Measurements from ENCODE around the gene ATF7IP2. TPM values are rescaled to one million over a fixed set of nuclear protein-coding genes. Genes with fewer than 3 reads are reported as not detected.
"Not testable (repeated sequence)": the region's sequence is repeated elsewhere in the genome, so short reads cannot be mapped to it uniquely, and the experiment has no call there.

Gene ATF7IP2
- total RNA-seq, result 10 to 100 TPM in 1 of 3 donors, 1 to 10 TPM in 2; 8.5 to 10.4 (median 9.4) TPM

DNA sequence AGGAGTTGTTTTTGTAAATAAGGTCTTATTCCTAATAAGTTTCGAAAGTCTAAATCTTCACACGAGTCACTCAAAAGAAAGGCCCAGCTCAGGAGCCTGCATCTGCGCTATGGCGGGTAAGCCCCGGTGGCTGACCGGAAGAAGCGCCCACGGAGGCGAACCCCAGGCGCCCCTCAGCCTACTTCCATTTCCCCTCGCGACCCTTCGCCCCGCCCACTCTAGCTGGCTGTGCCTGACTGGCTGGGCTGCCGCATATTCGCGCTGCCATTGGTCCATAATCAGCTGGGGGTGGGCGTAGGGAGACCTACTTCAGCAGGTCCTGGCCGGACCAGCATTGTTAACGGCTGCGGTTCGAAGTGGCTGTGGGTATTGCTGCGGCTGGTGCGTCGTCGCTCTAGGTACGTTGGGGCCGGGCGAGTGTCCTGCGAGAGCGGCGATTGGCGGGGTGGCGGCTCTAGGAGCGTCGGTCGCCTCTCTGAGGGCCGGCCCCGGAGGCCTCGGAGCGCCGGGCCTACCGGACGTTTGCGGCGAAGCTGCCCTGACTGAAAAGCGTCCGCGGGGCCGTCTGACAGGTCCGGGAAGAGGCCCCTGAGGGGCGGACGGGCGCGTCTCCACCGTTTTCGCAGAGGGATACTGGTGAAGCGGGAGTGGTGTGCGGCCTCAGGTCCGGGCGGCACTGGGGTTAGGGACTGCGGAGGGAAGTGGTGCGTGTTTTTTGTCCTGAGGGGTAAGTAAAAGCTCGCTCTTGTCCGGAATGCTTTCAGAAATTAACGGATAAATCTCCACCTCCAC lies at the start of gene ATF7IP2:
Gene ATF7IP2 (plus strand): TSS at position 337 of the 792 bp plus-strand sequence. CDS start 44,560 bp downstream, outside the sequence.
- TF ChIP-seq CTCF (IDR thresholded peaks at IDR 0.05) (no peak), POLR2AphosphoS5 (IDR thresholded peaks at IDR 0.05) (peak; percentile 31 to 39 (median 33))
- no peaks in the 10 kb centered on the region for H3K36me3 ChIP-seq
- no peaks in the 10 kb centered on the region for H3K27me3 ChIP-seq
- peak within 1 kb of the TSS; percentile 62 to 75 for H3K27ac ChIP-seq
- H3K4me3 ChIP-seq, result peak within 1 kb of the TSS; percentile 44 to 72 (median 62)
- DNase-seq (ENCODE audit: low spot score in 2 of 2), result peak; percentile 66 to 72
- intact Hi-C loops (cut with DNase I; ENCODE audit: low total_unique reads), result no loop called here
- H3K4me1 ChIP-seq, result no peaks in the 10 kb centered on the region
- no peaks in the 10 kb centered on the region for H3K9me3 ChIP-seq

DNA sequence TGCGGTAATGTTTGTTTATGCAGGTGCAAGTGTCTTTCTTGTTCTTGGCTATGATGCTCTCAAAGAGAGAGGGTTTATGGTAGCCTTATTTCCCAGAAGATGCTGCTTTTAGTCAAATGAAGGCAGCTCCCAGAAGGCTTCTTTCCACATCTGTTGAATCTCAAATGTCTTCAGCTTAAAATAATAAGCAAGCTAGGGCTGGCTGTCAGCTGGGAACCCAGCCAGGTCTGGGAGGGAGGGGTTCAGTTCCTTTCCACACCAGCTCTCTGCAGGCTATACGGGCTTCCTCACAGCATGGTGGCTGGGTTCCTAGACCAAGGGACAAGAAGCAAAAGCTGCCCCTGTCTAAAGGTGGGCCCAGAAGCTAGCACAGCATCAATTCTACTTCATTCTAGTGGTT lies 47.4 kb upstream of the ATF7IP2 start:
- TF ChIP-seq CTCF (IDR thresholded peaks at IDR 0.05) (no peak), POLR2A (IDR thresholded peaks at IDR 0.05) (no peak), POLR2AphosphoS5 (IDR thresholded peaks at IDR 0.05) (no peak)
- no peak overlapping the region for H3K4me3 ChIP-seq
- H3K36me3 ChIP-seq, result no peaks in the 10 kb centered on the region
- peaks cover 29 to 44% of the 10 kb centered on the region in 2 donors for H3K9me3 ChIP-seq
- H3K4me1 ChIP-seq, result no peaks in the 10 kb centered on the region
- DNase-seq (ENCODE audit: low spot score in 2 of 2), result no peak
- no peaks in the 10 kb centered on the region for H3K27me3 ChIP-seq
- no peak overlapping the region for H3K27ac ChIP-seq
- intact Hi-C loops (cut with DNase I; ENCODE audit: low total_unique reads), result no loop called here

DNA sequence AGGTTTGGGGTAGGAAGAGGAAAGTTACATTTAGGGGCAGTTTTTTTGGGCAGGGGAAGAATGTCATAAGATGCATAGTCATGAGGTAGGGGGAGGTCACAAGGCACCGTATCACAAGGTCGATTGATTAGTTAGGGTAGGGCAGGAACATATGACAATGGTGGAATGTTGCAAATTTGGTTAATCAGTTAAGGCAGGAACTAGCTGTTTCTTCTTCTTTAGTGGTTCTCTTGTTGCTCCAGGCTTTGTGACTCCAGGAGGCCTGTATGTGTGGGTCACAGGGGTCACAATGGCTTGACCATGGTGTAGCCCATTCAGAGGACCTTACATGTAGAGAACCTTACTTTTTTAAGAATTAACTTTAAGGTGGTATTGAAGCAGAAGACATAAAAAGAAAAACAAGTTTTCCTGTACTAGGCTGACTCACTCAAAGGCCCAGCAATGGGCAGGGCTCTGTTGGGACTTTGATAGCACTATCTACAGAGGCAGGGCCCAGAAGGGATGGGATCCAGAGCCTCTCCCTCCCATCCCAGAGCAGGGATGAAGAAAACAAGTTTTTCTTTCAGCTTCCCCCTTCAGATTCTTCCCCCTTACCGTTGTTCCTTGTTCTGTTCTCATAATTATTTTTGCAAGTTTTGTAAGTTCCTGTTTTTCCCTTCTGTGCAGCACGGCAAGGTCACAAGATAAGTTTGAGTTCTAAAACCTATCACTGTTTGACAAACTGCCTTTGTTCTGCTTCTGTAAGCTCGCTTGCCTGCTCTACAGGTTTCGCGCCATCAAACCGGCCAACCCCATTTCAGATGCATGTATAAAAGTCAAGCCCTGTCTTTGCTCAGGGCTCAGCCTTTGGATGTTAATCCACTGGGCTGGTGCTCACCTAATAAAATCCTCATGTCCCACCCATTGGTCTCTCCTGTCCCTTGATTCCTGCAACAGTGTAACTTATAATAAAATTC lies 45.8 kb upstream of the ATF7IP2 start:
- no peak for DNase-seq (ENCODE audit: low spot score in 2 of 2)
- no peak overlapping the region for H3K27ac ChIP-seq
- no peaks in the 10 kb centered on the region for H3K36me3 ChIP-seq
- H3K27me3 ChIP-seq, result no peaks in the 10 kb centered on the region
- peaks cover 38 to 54% of the 10 kb centered on the region in 2 donors for H3K9me3 ChIP-seq
- TF ChIP-seq POLR2AphosphoS5 (IDR thresholded peaks at IDR 0.05) (no peak), CTCF (IDR thresholded peaks at IDR 0.05) (no peak), POLR2A (IDR thresholded peaks at IDR 0.05) (no peak)
- intact Hi-C loops (cut with DNase I; ENCODE audit: low total_unique reads), result no loop called here
- no peaks in the 10 kb centered on the region for H3K4me1 ChIP-seq
- no peak overlapping the region for H3K4me3 ChIP-seq

DNA sequence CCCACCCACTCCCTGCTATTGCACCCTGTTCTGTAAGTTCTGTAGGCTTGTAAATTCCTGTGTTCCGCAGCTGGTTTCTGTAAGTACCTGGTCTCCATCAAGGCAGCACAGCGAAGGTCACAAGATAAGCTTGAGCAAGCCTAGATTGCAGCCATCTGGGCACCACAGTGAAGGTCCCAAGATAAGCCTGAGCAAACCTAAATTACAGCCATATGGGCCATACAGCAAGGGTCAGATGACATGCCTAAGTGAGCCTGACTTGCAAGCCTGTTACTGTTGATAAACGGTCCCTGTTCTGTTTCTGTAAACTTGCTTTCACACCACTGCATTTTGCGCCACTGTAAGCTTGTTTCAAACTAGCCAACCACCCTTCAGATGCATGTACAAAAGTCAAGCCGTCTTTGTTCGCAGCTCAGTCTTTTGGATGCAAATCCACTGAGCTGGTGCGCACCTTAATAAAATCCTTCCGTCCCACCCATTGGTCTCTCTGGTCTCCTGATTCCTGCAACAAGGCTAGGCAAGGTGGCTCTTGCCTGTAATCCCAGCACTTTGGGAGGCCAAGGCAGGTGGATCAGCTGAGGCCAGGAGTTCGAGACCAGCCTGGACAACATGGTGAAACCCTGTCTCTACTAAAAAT lies 42.6 kb upstream of the ATF7IP2 start:
- no peak for TF ChIP-seq CTCF (IDR thresholded peaks at IDR 0.05)
- no peak for TF ChIP-seq POLR2AphosphoS5 (IDR thresholded peaks at IDR 0.05)
- no peak for TF ChIP-seq POLR2A (IDR thresholded peaks at IDR 0.05)
- H3K4me3 ChIP-seq, result no peak overlapping the region
- intact Hi-C loops (cut with DNase I; ENCODE audit: low total_unique reads), result no loop called here
- no peak for DNase-seq (ENCODE audit: low spot score in 2 of 2)
- H3K9me3 ChIP-seq, result peaks cover 38 to 64% of the 10 kb centered on the region in 2 donors
- H3K4me1 ChIP-seq, result no peaks in the 10 kb centered on the region
- no peaks in the 10 kb centered on the region for H3K36me3 ChIP-seq
- H3K27ac ChIP-seq, result no peak overlapping the region
- no peaks in the 10 kb centered on the region for H3K27me3 ChIP-seq

DNA sequence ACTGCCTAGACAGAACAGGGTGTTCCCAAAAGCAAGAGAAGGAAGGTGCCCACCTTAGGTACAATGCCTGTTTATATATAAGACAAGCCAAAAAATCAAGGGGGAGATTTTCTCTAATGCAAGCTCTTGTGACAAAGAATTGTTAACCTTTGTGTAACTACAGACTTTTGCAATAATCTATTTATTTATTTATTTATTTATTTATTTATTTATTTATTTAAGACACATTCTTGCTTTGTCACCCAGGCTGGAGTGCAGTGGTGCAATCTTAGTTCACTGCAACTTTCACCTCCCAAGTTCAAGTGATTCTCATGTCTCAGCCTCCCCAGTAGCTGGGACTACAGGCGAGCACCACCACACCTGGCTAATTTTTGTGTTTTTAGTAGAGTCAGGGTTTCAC lies 41.2 kb upstream of the ATF7IP2 start:
- H3K4me1 ChIP-seq; DNase-seq (ENCODE audit: low spot score in 2 of 2); H3K27ac ChIP-seq; intact Hi-C loops (cut with DNase I; ENCODE audit: low total_unique reads); H3K4me3 ChIP-seq; H3K36me3 ChIP-seq; H3K27me3 ChIP-seq: not testable (repeated sequence)
- peaks cover 32 to 57% of the 10 kb centered on the region in 2 donors for H3K9me3 ChIP-seq

All from breast epithelium (tissue), 4 donors.